ENCODE data around the gene PLCB2. TPM values are rescaled to one million over a fixed set of nuclear protein-coding genes. Genes with fewer than 3 reads are reported as not detected.

PLCB2 gene
- total RNA-seq, 1 experiment from 2014 or later = 7.4 TPM

- H3K9me3 ChIP-seq (ENCODE audit: control insufficient read depth, low read depth, low read length) = no peaks in the 10 kb centered on the region
- H3K27ac ChIP-seq (ENCODE audit: insufficient read length, low read depth, low read length) = no peak overlapping the region
- no peak overlapping the region for H4K8ac ChIP-seq (replicated peaks; ENCODE audit: insufficient read length, low read depth, low read length)
- no peak overlapping the region for H3K14ac ChIP-seq (ENCODE audit: insufficient read depth, low read length)
- H3K56ac ChIP-seq (ENCODE audit: insufficient read length, low read depth, low read length) = no peak overlapping the region
- H3K79me2 ChIP-seq (ENCODE audit: insufficient read depth, low read length) = no peaks in the 10 kb centered on the region
- no peak overlapping the region for H2AK5ac ChIP-seq (ENCODE audit: insufficient read length, low read length)
- no peak overlapping the region for H2BK12ac ChIP-seq (ENCODE audit: insufficient read length, low read depth, low read length)
- H2BK120ac ChIP-seq (ENCODE audit: low read depth, low read length, poor library complexity, severe bottlenecking) = no peak overlapping the region
- TF ChIP-seq CTCF (conservative IDR thresholded peaks at IDR 0.05) = no peak
- H3K79me1 ChIP-seq (ENCODE audit: insufficient read depth, low read depth, low read length, poor library complexity, severe bottlenecking) = no peaks in the 10 kb centered on the region
- no peaks in the 10 kb centered on the region for H3K27me3 ChIP-seq (ENCODE audit: insufficient read depth, low read length)
- Mint-ChIP-seq H3K27me3 (ENCODE audit: low read depth) (peaks cover 2% of the 10 kb centered on the region), H3K9me3 (peaks cover 0 to 4% of the 10 kb centered on the region in 2 experiments; a peak in 1 of 5 replicates), H3K4me1 (peaks cover 50 to 59% of the 10 kb centered on the region in 2 experiments), H3K36me3 (ENCODE audit: insufficient read depth in 1 of 3, low read depth in 3 of 3) (peaks cover 4 to 20% (median 9%) of the 10 kb centered on the region in 3 experiments; a peak in 6 of 7 replicates), H3K27ac (peak overlapping the region in 1 of 3 experiments; percentile 26; a peak in 1 of 7 replicates), H3K4me3 (no peak overlapping the region)
- no peak overlapping the region for H3K23ac ChIP-seq (ENCODE audit: insufficient read length, low read depth, low read length)
- H3K4me1 ChIP-seq (ENCODE audit: insufficient read depth, low read length) = peaks cover 19% of the 10 kb centered on the region; the same call in 1 of the 2 replicates
- H2BK5ac ChIP-seq (ENCODE audit: insufficient read length, low read length) = no peak overlapping the region
- H3K9ac ChIP-seq (ENCODE audit: extremely low read depth, insufficient read length, low read length) = no peak overlapping the region
- no peak overlapping the region for H2AFZ ChIP-seq (ENCODE audit: low read length)
- no peaks in the 10 kb centered on the region for H3K23me2 ChIP-seq (ENCODE audit: insufficient read length, low read depth, low read length, poor library complexity, severe bottlenecking)
- no peak overlapping the region for H3K18ac ChIP-seq (ENCODE audit: insufficient read length, low read depth, low read length)
- H4K91ac ChIP-seq (ENCODE audit: insufficient read length, low read depth, low read length) = no peak overlapping the region
- H4K5ac ChIP-seq (ENCODE audit: insufficient read length, low read depth, low read length) = no peak overlapping the region
- WGBS (ENCODE audit: extremely low coverage, insufficient read length, low lambda C conversion rate) = no CpG with 5 or more reads among the region's 7 CpGs
- H2BK20ac ChIP-seq (ENCODE audit: low read depth, low read length, poor library complexity, severe bottlenecking) = no peak overlapping the region
- DNase-seq = no peak
- no peak overlapping the region for H3K4ac ChIP-seq (ENCODE audit: low read depth, low read length)
- H4K20me1 ChIP-seq (ENCODE audit: control insufficient read depth, insufficient read depth, insufficient read length) = no peaks in the 10 kb centered on the region
- H3T11ph ChIP-seq (ENCODE audit: low read length) = no peak overlapping the region
- no peak overlapping the region for H2BK15ac ChIP-seq (ENCODE audit: low read depth, low read length)
- no peak overlapping the region for H3K4me2 ChIP-seq (ENCODE audit: insufficient read depth, insufficient read length, low read length)
These were observed 23.3 kb upstream of the PLCB2 start for GRCh38 chr15:40331026-40331425.

Measured in H9 (cell line).